Gastrocnemius medialis (tissue), 4 donors: ENCODE results near the gene PHF11. TPM values are rescaled to one million over a fixed set of nuclear protein-coding genes. Genes with fewer than 3 reads are reported as not detected.

ENCODE experiments used
- ATAC-seq, 2 donors: fragments of 150-250 bp; one replicate each; pipeline ENCODE4 v1.9.1; 2016
- DNase-seq, 2 donors: peaks; one replicate each; pipeline ENCODE4 v3.0.0-alpha.2; 2019
- H3K27ac ChIP-seq, 4 donors: fragments of 200-600 bp; sonication (generic); 1 replicate in 1 of 4; 2 replicates in 3 of 4; pipeline ENCODE4 v1.5.1; 2016 to 2018; ENCODE audit warnings: mild to moderate bottlenecking in 2 of 4, moderate library complexity in 1 of 4
- H3K27me3 ChIP-seq, 3 donors: fragments of 200-600 bp; sonication (generic) in 2 of 3; 1 replicate in 1 of 3; 2 replicates in 2 of 3; pipeline versions ENCODE4 v1.5.1 to v1.6.0; 2016 to 2019; ENCODE audit warnings: mild to moderate bottlenecking in 1 of 3, moderate library complexity in 1 of 3
- H3K36me3 ChIP-seq, 2 donors: fragments of 200-600 bp; sonication (generic) in 1 of 2; one replicate each; pipeline ENCODE4 v1.5.1; 2017 to 2018
- H3K4me1 ChIP-seq, 2 donors: fragments of 200-600 bp; sonication (generic) in 1 of 2; one replicate each; pipeline ENCODE4 v1.5.1; 2016 to 2017; ENCODE audit warnings: mild to moderate bottlenecking in 2 of 2
- H3K4me3 ChIP-seq, 4 donors: fragments of 200-600 bp; sonication (generic) in 3 of 4; 1 replicate in 1 of 4; 2 replicates in 3 of 4; pipeline ENCODE4 v1.5.1; 2016 to 2019; ENCODE audit warnings: mild to moderate bottlenecking in 2 of 4
- H3K9me3 ChIP-seq, 3 donors: fragments of 200-600 bp; sonication (generic) in 2 of 3; 1 replicate in 1 of 3; 2 replicates in 2 of 3; pipeline ENCODE4 v1.5.1; 2016 to 2019
- POLR2A ChIP-seq, 2 donors: fragments of 450-650 bp; IDR thresholded peaks; one replicate each; pipeline ENCODE4 v1.6.1; 2017; ENCODE audit warnings: antibody characterized with exemption in 2 of 2, mild to moderate bottlenecking in 2 of 2, moderate library complexity in 2 of 2
- in situ Hi-C, 4 donors: fragments of 200-750 bp; cut with MboI; loops; one replicate each; pipeline versions ENCODE4 v1.15.0 to v1.8.0; 2017; ENCODE audit warnings: low sequenced_read_pairs in 4 of 4
- intact Hi-C: fragments of 100-400 bp; cut with DNase I; formaldehyde crosslinking; loops from one replicate; pipeline ENCODE4 v1.15.1; 2023; ENCODE audit warnings: low total_unique reads
- total RNA-seq, 4 donors: library from RNA; depleted of rRNA; stranded (reverse); fragments of >200 nt; gene quantifications; one replicate each; pipeline versions ENCODE4 v1.1.0 to v1.2.3, GENCODE V29; 2016
- TF ChIP-seq, protein P1 (sequence below), 5 experiments: fragments of 450-650 bp in 3 of 5; fragments of 200-600 bp in 2 of 5; sonication (generic) in 2 of 5; IDR thresholded peaks in 4 of 5; conservative IDR thresholded peaks in 1 of 5; 1 replicate in 4 of 5; 2 replicates in 1 of 5; pipeline ENCODE4 v1.5.1; 2016 to 2019; ENCODE audit warnings: antibody characterized with exemption in 5 of 5, mild to moderate bottlenecking in 3 of 5, moderate library complexity in 3 of 5

Gene PHF11
- total RNA-seq, 4 donors from 2014 or later: 6.5 to 17.7 (median 13.8) TPM

- in situ Hi-C loops: no loop called here
- TF ChIP-seq, protein P1, sequence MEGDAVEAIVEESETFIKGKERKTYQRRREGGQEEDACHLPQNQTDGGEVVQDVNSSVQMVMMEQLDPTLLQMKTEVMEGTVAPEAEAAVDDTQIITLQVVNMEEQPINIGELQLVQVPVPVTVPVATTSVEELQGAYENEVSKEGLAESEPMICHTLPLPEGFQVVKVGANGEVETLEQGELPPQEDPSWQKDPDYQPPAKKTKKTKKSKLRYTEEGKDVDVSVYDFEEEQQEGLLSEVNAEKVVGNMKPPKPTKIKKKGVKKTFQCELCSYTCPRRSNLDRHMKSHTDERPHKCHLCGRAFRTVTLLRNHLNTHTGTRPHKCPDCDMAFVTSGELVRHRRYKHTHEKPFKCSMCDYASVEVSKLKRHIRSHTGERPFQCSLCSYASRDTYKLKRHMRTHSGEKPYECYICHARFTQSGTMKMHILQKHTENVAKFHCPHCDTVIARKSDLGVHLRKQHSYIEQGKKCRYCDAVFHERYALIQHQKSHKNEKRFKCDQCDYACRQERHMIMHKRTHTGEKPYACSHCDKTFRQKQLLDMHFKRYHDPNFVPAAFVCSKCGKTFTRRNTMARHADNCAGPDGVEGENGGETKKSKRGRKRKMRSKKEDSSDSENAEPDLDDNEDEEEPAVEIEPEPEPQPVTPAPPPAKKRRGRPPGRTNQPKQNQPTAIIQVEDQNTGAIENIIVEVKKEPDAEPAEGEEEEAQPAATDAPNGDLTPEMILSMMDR (IDR thresholded peaks at IDR 0.05 in 4 of 5, conservative IDR thresholded peaks at IDR 0.05 in 1 of 5): no peak
- TF ChIP-seq POLR2A (IDR thresholded peaks at IDR 0.05): no peak
- Histone ChIP-seq H3K4me3 (no peak overlapping the region), H3K9me3 (no peaks in the 10 kb centered on the region), H3K27me3 (no peaks in the 10 kb centered on the region), H3K36me3 (peaks cover 0 to 8% of the 10 kb centered on the region in 2 donors), H3K4me1 (no peaks in the 10 kb centered on the region), H3K27ac (no peak overlapping the region)
- DNase-seq (no peak), ATAC-seq (no peak)
- intact Hi-C loops: no loop called here
Observed at GRCh38 chr13:49530457-49530856, 34.7 kb downstream of the PHF11 start.

- ATAC-seq (no peak), DNase-seq (no peak)
- Histone ChIP-seq H3K27me3 (no peaks in the 10 kb centered on the region), H3K9me3 (no peaks in the 10 kb centered on the region), H3K36me3 (no peaks in the 10 kb centered on the region), H3K4me3 (no peak overlapping the region), H3K4me1 (no peaks in the 10 kb centered on the region), H3K27ac (no peak overlapping the region)
- intact Hi-C loops: no loop called here
- in situ Hi-C loops: no loop called here
- TF ChIP-seq POLR2A (IDR thresholded peaks at IDR 0.05): no peak
- TF ChIP-seq, protein P1 (IDR thresholded peaks at IDR 0.05 in 4 of 5, conservative IDR thresholded peaks at IDR 0.05 in 1 of 5): no peak
Observed at GRCh38 chr13:49532593-49532992, 36.8 kb downstream of the PHF11 start.

DNA sequence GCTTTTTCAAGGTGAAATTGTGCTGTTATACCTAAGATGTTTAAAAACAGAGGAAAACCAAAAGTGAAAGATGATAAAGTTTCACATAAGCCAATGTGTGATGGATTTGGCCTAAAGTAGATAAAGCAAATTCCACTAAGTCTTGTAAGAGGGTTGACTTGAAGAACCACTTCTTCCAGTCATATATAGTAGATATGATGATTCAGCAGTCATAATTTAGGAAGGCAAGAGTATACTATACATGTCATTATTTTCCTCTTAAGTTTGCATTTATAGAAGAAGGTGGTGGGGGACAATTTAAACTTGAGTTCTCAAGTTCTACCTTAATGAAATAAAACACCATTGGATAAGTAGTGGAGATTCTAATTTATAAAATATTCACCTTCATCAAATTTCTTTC lies 37.3 kb downstream of the PHF11 start:
- intact Hi-C loops: no loop called here
- no peaks in the 10 kb centered on the region for H3K9me3 ChIP-seq
- no peak for DNase-seq
- H3K27me3 ChIP-seq: no peaks in the 10 kb centered on the region
- no peak overlapping the region for H3K27ac ChIP-seq
- no peak for ATAC-seq
- no peaks in the 10 kb centered on the region for H3K36me3 ChIP-seq
- in situ Hi-C loops: no loop called here
- no peaks in the 10 kb centered on the region for H3K4me1 ChIP-seq
- no peak overlapping the region for H3K4me3 ChIP-seq
- TF ChIP-seq, protein P1 (IDR thresholded peaks at IDR 0.05 in 4 of 5, conservative IDR thresholded peaks at IDR 0.05 in 1 of 5): no peak
- TF ChIP-seq POLR2A (IDR thresholded peaks at IDR 0.05): no peak

DNA sequence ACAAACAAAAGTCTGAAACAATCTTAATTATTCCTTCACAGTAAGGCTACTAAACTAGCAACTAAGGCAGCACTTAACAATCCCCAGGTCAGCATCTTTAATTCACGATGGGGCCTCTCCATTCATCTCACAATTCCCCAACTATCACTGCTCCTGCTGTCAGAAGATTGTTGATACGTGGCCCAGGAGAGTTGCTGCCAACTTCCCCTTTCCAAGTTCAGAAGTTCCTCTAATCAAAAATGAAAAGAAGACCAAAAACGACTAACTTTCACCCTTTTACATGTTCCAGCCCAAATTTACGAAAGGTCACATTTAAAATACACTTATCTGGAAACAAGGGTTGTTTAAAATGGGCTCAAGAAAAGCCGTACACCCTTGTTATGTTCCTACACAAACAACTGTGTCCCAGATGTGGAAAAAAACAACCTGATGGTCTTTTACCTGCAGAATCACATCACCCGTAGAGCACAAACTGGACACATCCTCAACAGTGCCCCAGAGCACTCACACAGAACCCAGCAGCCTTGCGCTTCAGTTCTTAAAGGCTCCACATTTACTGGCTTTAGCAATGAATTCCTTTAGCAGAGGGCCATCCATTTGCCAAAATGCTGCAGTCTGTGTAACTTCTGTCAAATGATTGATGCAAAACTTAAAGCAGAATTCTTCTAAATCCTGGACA lies 38.0 kb downstream of the PHF11 start:
- no peak for ATAC-seq
- Histone ChIP-seq H3K27ac (no peak overlapping the region), H3K4me3 (no peak overlapping the region), H3K4me1 (no peaks in the 10 kb centered on the region), H3K27me3 (no peaks in the 10 kb centered on the region), H3K9me3 (no peaks in the 10 kb centered on the region), H3K36me3 (no peaks in the 10 kb centered on the region)
- no peak for DNase-seq
- in situ Hi-C loops (no loop called here), intact Hi-C loops (no loop called here)
- TF ChIP-seq, protein P1 (IDR thresholded peaks at IDR 0.05 in 4 of 5, conservative IDR thresholded peaks at IDR 0.05 in 1 of 5): no peak
- TF ChIP-seq POLR2A (IDR thresholded peaks at IDR 0.05): no peak
